COLO668 (cell line): ENCODE results near the gene CCL14.
"Not testable (repeated sequence)": the region's sequence is repeated elsewhere in the genome, so short reads cannot be mapped to it uniquely, and the experiment has no call there.

Experiments
- DNase-seq: peaks from one replicate; lab custom pipeline; 2025; ENCODE audit not compliant: unreplicated experiment; lab: John Stamatoyannopoulos, UW

The CCL14 gene

GRCh38 chr17:35943537-35943936, 43.0 kb downstream of the CCL14 start, which contains the start of gene LYZL6:
TSS of gene LYZL6 (minus strand) at chr17:35943713. CDS start at chr17:35939356, 4,357 bp downstream.
- no peak for DNase-seq

- DNase-seq, result no peak
Measured at GRCh38 chr17:35942588-35943186, 43.8 kb downstream of the CCL14 start.

GRCh38 chr17:35938492-35938891, 48.0 kb downstream of the CCL14 start:
- DNase-seq, result not testable (repeated sequence)

GRCh38 chr17:35936063-35936462, 50.5 kb downstream of the CCL14 start:
- DNase-seq, result no peak

GRCh38 chr17:35934760-35935159, 51.8 kb downstream of the CCL14 start:
- no peak for DNase-seq
